SK-N-SH (cell line): ENCODE results near the gene TPCN2. TPM values are rescaled to one million over a fixed set of nuclear protein-coding genes. Genes with fewer than 3 reads are reported as not detected.

Experiments
- CTCF ChIA-PET: fragments of 300-600, 350-600 bp; formaldehyde crosslinking; extraction: SDS; loops from one replicate; lab custom pipeline; 2021; lab: Yijun Ruan, JAX
- POLR2A ChIA-PET: fragments of 350-600 bp; sonication (Branson Sonifier 250); formaldehyde crosslinking; extraction: SDS; loops from one replicate; lab custom pipeline; 2020; ENCODE audit warnings: antibody characterized with exemption, inconsistent platforms; lab: Yijun Ruan, JAX
- DNase-seq: peaks from one replicate; pipeline ENCODE4 v3.0.0; 2012
- H2AFZ ChIP-seq: fragments of 200-600 bp; sonication (generic); 2 replicates; pipeline ENCODE4 v1.8.1; 2016; ENCODE audit warnings: antibody characterized with exemption, mild to moderate bottlenecking, low read depth
- H3F3A ChIP-seq: fragments of 200-600 bp; sonication (generic); replicated peaks from 2 replicates; pipeline ENCODE3; 2016; ENCODE audit warnings: antibody characterized with exemption, mild to moderate bottlenecking; ENCODE audit not compliant: insufficient read depth
- H3K27ac ChIP-seq, 2 experiments: fragments of 200-500 bp in 1 of 2; fragments of 200-600 bp in 1 of 2; sonication (Bioruptor generic) in 1 of 2; sonication (generic), shearing (Covaris generic) in 1 of 2; 2 replicates each; pipeline versions ENCODE4 v1.5.1 to v1.6.1; 2014 to 2016; ENCODE audit warnings: low read depth in 2 of 2, inconsistent platforms in 1 of 2, low read length in 1 of 2, mild to moderate bottlenecking in 1 of 2, mixed read lengths in 1 of 2
- H3K27me3 ChIP-seq: fragments of 200-600 bp; sonication (generic), shearing (Covaris generic); 2 replicates; pipeline ENCODE4 v1.6.1; 2016; ENCODE audit warnings: mixed run types; ENCODE audit not compliant: insufficient read depth
- H3K36me3 ChIP-seq, 2 experiments: fragments of 200-500 bp in 1 of 2; fragments of 200-600 bp in 1 of 2; sonication (Bioruptor generic) in 1 of 2; sonication (generic) in 1 of 2; replicated peaks in 1 of 2; 2 replicates each; pipeline versions ENCODE3 to v1.5.1; 2014 to 2016; ENCODE audit warnings: low read length in 1 of 2, mild to moderate bottlenecking in 1 of 2; ENCODE audit not compliant: insufficient read depth in 2 of 2, control insufficient read depth in 1 of 2
- H3K4me1 ChIP-seq, 2 experiments: fragments of 200-500 bp in 1 of 2; fragments of 200-600 bp in 1 of 2; sonication (Bioruptor generic) in 1 of 2; sonication (generic), shearing (Covaris generic) in 1 of 2; 2 replicates each; pipeline versions ENCODE4 v1.5.1 to v1.6.1; 2014 to 2016; ENCODE audit warnings: low read depth in 1 of 2, low read length in 1 of 2, mixed run types in 1 of 2; ENCODE audit not compliant: insufficient read depth in 2 of 2, control insufficient read depth in 1 of 2
- H3K4me2 ChIP-seq: fragments of 200-600 bp; sonication (generic), shearing (Covaris generic); 2 replicates; pipeline ENCODE4 v1.6.1; 2017; ENCODE audit warnings: mixed run types
- H3K4me3 ChIP-seq, 2 experiments: fragments of 200-500 bp in 1 of 2; fragments of 200-600 bp in 1 of 2; sonication (Bioruptor generic) in 1 of 2; sonication (generic), shearing (Covaris generic) in 1 of 2; 2 replicates each; pipeline versions ENCODE4 v1.5.1 to v1.8.1; 2014 to 2016; ENCODE audit warnings: low read depth in 2 of 2, inconsistent platforms in 1 of 2, low read length in 1 of 2, mild to moderate bottlenecking in 1 of 2, mixed read lengths in 1 of 2, moderate library complexity in 1 of 2
- H3K79me2 ChIP-seq: fragments of 200-600 bp; sonication (generic); 2 replicates; pipeline ENCODE4 v1.8.1; 2017; ENCODE audit warnings: mild to moderate bottlenecking; ENCODE audit not compliant: insufficient read depth
- H3K9ac ChIP-seq: fragments of 200-600 bp; sonication (generic); 2 replicates; pipeline ENCODE4 v1.6.1; 2017; ENCODE audit warnings: mixed run types
- H3K9me2 ChIP-seq: fragments of 200-600 bp; sonication (generic); 2 replicates; pipeline ENCODE4 v1.6.1; 2017; ENCODE audit warnings: mixed run types
- H3K9me3 ChIP-seq: fragments of 200-600 bp; sonication (generic); 2 replicates; pipeline ENCODE4 v1.6.1; 2017; ENCODE audit warnings: mixed run types, mild to moderate bottlenecking, moderate library complexity
- H4K20me1 ChIP-seq: fragments of 200-600 bp; sonication (generic); 2 replicates; pipeline ENCODE4 v1.6.1; 2017; ENCODE audit warnings: mild to moderate bottlenecking, mixed run types; ENCODE audit not compliant: insufficient read depth
- CHD2 ChIP-seq: fragments of 150-350 bp; IDR thresholded peaks from 2 replicates; pipeline ENCODE4 v1.6.1; 2018; ENCODE audit warnings: low read length; ENCODE audit not compliant: partially characterized antibody
- CTCF ChIP-seq: fragments of 200-600 bp; sonication (generic); IDR thresholded peaks from 2 replicates; pipeline ENCODE4 v1.6.1; 2017; ENCODE audit warnings: antibody characterized with exemption, mild to moderate bottlenecking, moderate library complexity
- ELF1 ChIP-seq: IDR thresholded peaks from 2 replicates; pipeline ENCODE4 v1.4.0; 2012
- EP300 ChIP-seq, 2 experiments: IDR thresholded peaks; 2 replicates each; pipeline versions ENCODE4 v1.4.0 to v1.6.1; 2012; ENCODE audit warnings: borderline replicate concordance in 1 of 2, low read depth in 1 of 2, low read length in 1 of 2
- EZH2phosphoT487 ChIP-seq: fragments of 200-600 bp; sonication (generic); IDR thresholded peaks from 2 replicates; pipeline ENCODE4 v1.6.1; 2017; ENCODE audit warnings: low read depth, mixed run types, mild to moderate bottlenecking, antibody characterized with exemption, moderate library complexity, borderline replicate concordance
- FOSL2 ChIP-seq: IDR thresholded peaks from 2 replicates; pipeline ENCODE4 v1.4.0; 2012; ENCODE audit warnings: low read depth, mild to moderate bottlenecking, moderate library complexity, borderline replicate concordance
- GABPA ChIP-seq: IDR thresholded peaks from 2 replicates; pipeline ENCODE4 v1.4.0; 2012; ENCODE audit warnings: low read depth, mild to moderate bottlenecking
- GATA2 ChIP-seq: sonication (generic); formaldehyde crosslinking; IDR thresholded peaks from 2 replicates; pipeline ENCODE4 v1.5.0; 2020; ENCODE audit warnings: mild to moderate bottlenecking, missing genetic modification reagents
- IRF3 ChIP-seq: fragments of 150-350 bp; IDR thresholded peaks from 2 replicates; pipeline ENCODE4 v1.6.1; 2016; ENCODE audit warnings: mild to moderate bottlenecking, low read depth, low read length
- JUND ChIP-seq: IDR thresholded peaks from 2 replicates; pipeline ENCODE4 v1.4.0; 2012
- MAX ChIP-seq: IDR thresholded peaks from 2 replicates; pipeline ENCODE4 v1.4.0; 2012; ENCODE audit warnings: low read depth
- MEF2A ChIP-seq: IDR thresholded peaks from 2 replicates; pipeline ENCODE4 v1.4.0; 2012; ENCODE audit warnings: low read depth, borderline replicate concordance
- NFIC ChIP-seq: IDR thresholded peaks from 2 replicates; pipeline ENCODE4 v1.4.0; 2012; ENCODE audit warnings: borderline replicate concordance
- PBX3 ChIP-seq: IDR thresholded peaks from 2 replicates; pipeline ENCODE4; 2012
- POLR2AphosphoS5 ChIP-seq: IDR thresholded peaks from 2 replicates; pipeline ENCODE4 v1.6.1; 2012; ENCODE audit warnings: low read depth, low read length
- RAD21 ChIP-seq: IDR thresholded peaks from 2 replicates; pipeline ENCODE4 v1.6.1; 2012; ENCODE audit warnings: mild to moderate bottlenecking, low read length
- RCOR1 ChIP-seq: fragments of 150-350 bp; IDR thresholded peaks from 2 replicates; pipeline ENCODE4 v1.6.1; 2017; ENCODE audit warnings: antibody characterized with exemption, low read length
- SIN3A ChIP-seq: IDR thresholded peaks from 2 replicates; pipeline ENCODE4 v1.6.1; 2012; ENCODE audit warnings: low read depth, mild to moderate bottlenecking, low read length, moderate library complexity, borderline replicate concordance
- SMC3 ChIP-seq: IDR thresholded peaks from 2 replicates; pipeline ENCODE4 v1.6.1; 2012; ENCODE audit warnings: low read depth, low read length, improper control_type of control experiment
- TAF1 ChIP-seq: IDR thresholded peaks from 2 replicates; pipeline ENCODE4 v1.6.1; 2012; ENCODE audit warnings: low read depth, mild to moderate bottlenecking, low read length, moderate library complexity, borderline replicate concordance
- TEAD4 ChIP-seq: IDR thresholded peaks from 2 replicates; pipeline ENCODE4 v1.4.0; 2012; ENCODE audit warnings: mild to moderate bottlenecking, borderline replicate concordance; ENCODE audit not compliant: insufficient read depth
- USF1 ChIP-seq: IDR thresholded peaks from 2 replicates; pipeline ENCODE4 v1.4.0; 2012; ENCODE audit warnings: low read depth, borderline replicate concordance
- USF2 ChIP-seq: fragments of 150-350 bp; IDR thresholded peaks from 2 replicates; pipeline ENCODE4 v1.6.1; 2017; ENCODE audit warnings: antibody characterized with exemption, low read length, low read depth, borderline replicate concordance
- ZBTB33 ChIP-seq: IDR thresholded peaks from 2 replicates; pipeline ENCODE4 v1.4.0; 2012; ENCODE audit warnings: low read depth, borderline replicate concordance
- WGBS: methylation state at CpG from one replicate; pipeline ENCODE4 v1.1.6; 2017; ENCODE audit warnings: low lambda C conversion rate; 5-methylcytosine and 5-hydroxymethylcytosine counted together
- polyA plus RNA-seq, 3 experiments: library from polyadenylated mRNA; depleted of rRNA; stranded (reverse); fragments of >200 nt; gene quantifications; 2 replicates each; pipeline ENCODE4 v1.2.3, GENCODE V29; 2012

TPCN2 gene
- polyA plus RNA-seq (2012; rRNA removed): 7.6 and 8.7 TPM in 2 replicates
- 3.3 and 4.5 TPM in 2 replicates for polyA plus RNA-seq (2012; cell fraction: cytosol; rRNA removed)
- 36.5 and 41.4 TPM in 2 replicates for polyA plus RNA-seq (2012; cell fraction: nucleus; rRNA removed)

- peak; percentile 100 for DNase-seq
- Histone ChIP-seq H3K36me3 (peaks cover 0 to 3% of the 10 kb centered on the region in 2 experiments), H3F3A (no peaks in the 10 kb centered on the region), H3K79me2 (peaks cover 28% of the 10 kb centered on the region; the same call in 1 of the 2 replicates), H3K27me3 (no peaks in the 10 kb centered on the region), H3K4me1 (peaks cover 8 to 18% of the 10 kb centered on the region in 2 experiments; a peak in 2 of 4 replicates), H3K9me3 (no peaks in the 10 kb centered on the region), H3K9ac (peak within 1 kb of the TSS; percentile 93), H3K4me3 (peak within 1 kb of the TSS; percentile 93 to 95), H4K20me1 (no peaks in the 10 kb centered on the region), H3K9me2 (no peaks in the 10 kb centered on the region), H2AFZ (peak within 1 kb of the TSS; percentile 90), H3K4me2 (peak within 1 kb of the TSS; percentile 94), H3K27ac (peak within 1 kb of the TSS; percentile 30 to 76; a peak in 2 of 4 replicates)
- POLR2A ChIA-PET: interaction anchor here (0.9 kb wide), 1 partner anchor 168 kb away, joined by 3 read pairs; no protein-coding TSS in a partner anchor
- CTCF ChIA-PET: interaction anchor here (1.2 to 1.8 kb wide), 3 partner anchors 40 to 621 kb away, joined by 3 to 8 read pairs (median 4); no protein-coding TSS in a partner anchor
- WGBS: 2% methylated on average over 19 of the region's 76 CpGs
- TF ChIP-seq SMC3: no peak
- no peak for TF ChIP-seq TEAD4
- peak; percentile 36; the same call in 1 of the 2 replicates for TF ChIP-seq MAX
- no peak for TF ChIP-seq EP300 (IDR thresholded peaks at IDR 0.05; ENCODE audit: borderline replicate concordance in 1 of 2, low read depth in 1 of 2, low read length in 1 of 2)
- no peak for TF ChIP-seq EZH2phosphoT487
- no peak for TF ChIP-seq ELF1
- no peak for TF ChIP-seq NFIC
- no peak for TF ChIP-seq FOSL2
- no peak for TF ChIP-seq ZBTB33
- no peak for TF ChIP-seq SIN3A
- no peak for TF ChIP-seq JUND
- TF ChIP-seq POLR2AphosphoS5: peak; percentile 82
- peak; percentile 40 for TF ChIP-seq TAF1
- no peak for TF ChIP-seq GABPA
- TF ChIP-seq RAD21: peak; percentile 11; the same call in 1 of the 2 replicates
- TF ChIP-seq CTCF: no peak
- no peak for TF ChIP-seq USF1
- TF ChIP-seq CHD2: no peak
- TF ChIP-seq GATA2 (CRISPR knock-in tag): no peak
- TF ChIP-seq IRF3: 0 out of 2 replicates have a peak, but pooled peaks have one; percentile 11
- TF ChIP-seq MEF2A: no peak
- TF ChIP-seq PBX3: no peak
- no peak for TF ChIP-seq USF2
- no peak for TF ChIP-seq RCOR1
Measured at GRCh38 chr11:69048694-69049489, at the start of gene TPCN2. Gene TPCN2 (plus strand): TSS chr11:69048932. CDS start chr11:69048998, 66 bp downstream.
